DMS53 treated with DMSO at 0.1 percent for 48 hours (cell line): ENCODE measurements around the gene MVD.

Experiments
- DNase-seq: peaks from one replicate; lab custom pipeline; 2025; ENCODE audit not compliant: unreplicated experiment; lab: John Stamatoyannopoulos, UW

Gene MVD, protein sequence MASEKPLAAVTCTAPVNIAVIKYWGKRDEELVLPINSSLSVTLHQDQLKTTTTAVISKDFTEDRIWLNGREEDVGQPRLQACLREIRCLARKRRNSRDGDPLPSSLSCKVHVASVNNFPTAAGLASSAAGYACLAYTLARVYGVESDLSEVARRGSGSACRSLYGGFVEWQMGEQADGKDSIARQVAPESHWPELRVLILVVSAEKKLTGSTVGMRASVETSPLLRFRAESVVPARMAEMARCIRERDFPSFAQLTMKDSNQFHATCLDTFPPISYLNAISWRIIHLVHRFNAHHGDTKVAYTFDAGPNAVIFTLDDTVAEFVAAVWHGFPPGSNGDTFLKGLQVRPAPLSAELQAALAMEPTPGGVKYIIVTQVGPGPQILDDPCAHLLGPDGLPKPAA

DNA sequence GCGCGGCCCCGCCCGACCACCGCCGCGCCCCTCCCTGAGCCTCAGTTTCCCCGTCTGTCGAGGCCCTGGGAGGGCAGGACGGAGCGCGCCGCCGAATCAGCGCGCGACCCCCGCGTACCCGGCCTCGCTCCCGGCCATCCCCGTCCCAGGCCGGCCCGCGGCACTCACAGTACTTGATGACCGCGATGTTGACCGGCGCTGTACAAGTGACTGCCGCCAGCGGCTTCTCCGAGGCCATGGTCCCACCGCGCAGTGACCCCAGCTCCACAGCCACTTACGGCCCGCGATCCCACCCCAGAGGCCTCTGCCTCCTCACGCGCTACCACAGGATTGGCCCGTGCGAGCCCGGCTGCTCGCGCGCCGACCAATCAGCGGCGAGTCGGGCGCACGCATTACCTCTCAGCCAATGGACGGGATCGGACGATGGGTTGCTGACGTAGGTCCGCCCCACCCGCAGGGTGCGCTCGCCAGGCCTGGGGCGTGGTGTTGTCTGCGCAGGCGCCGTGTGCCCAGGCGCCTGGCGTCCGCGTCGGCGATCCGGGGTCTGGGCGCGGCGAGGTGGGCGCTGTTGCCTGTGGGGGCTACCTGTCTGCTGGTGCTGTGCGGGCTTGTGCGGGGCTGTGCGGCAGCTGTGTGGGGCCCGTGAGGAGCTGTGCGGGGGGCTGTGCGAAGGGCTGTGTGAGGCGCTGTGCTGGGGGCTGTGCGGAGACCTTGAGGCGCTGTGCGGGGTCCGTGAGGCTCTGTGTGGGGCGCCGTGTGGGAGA is at the start of gene MVD:
Gene MVD, minus strand, starts transcription at position 249 of the 764 bp plus-strand sequence. Its CDS starts 11 bp downstream, at position 238.
- DNase-seq, result peak; percentile 89

DNA sequence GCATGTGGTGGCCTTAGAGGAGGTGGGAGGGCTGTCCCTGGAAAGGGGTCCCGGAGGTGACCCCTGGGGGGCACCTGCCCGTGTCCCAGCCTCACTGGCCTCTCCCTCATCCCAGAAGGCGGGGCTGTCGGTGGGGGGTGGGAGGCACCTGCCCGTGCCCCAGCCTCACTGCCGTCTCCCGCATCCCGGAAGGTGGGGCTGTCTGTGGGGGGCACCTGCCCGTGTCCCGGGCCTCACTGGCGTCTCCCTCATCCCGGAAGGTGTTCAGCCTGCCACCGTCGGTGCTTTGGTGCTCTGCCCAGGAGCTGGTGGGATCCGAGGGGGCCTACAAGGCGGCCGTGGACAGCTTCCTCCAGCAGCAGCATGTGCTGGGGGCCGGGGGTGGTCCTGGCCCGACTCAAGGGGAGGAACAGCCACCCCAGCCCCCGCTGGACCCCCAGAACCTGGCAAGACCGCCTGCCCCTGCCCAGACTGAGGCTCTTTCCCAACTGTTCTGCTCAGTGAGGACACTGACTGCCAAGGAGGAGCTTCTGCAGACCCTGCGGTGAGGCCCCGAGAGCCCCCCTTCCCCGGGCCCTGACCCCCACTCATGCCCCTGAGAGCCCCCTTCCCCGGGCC is 49.6 kb upstream of the MVD start:
- DNase-seq, result no peak

- DNase-seq, result no peak
Measured at GRCh38 chr16:88711750-88712340, 49.0 kb upstream of the MVD start.

- no peak for DNase-seq
Measured at GRCh38 chr16:88710556-88710955, 47.7 kb upstream of the MVD start.

DNA sequence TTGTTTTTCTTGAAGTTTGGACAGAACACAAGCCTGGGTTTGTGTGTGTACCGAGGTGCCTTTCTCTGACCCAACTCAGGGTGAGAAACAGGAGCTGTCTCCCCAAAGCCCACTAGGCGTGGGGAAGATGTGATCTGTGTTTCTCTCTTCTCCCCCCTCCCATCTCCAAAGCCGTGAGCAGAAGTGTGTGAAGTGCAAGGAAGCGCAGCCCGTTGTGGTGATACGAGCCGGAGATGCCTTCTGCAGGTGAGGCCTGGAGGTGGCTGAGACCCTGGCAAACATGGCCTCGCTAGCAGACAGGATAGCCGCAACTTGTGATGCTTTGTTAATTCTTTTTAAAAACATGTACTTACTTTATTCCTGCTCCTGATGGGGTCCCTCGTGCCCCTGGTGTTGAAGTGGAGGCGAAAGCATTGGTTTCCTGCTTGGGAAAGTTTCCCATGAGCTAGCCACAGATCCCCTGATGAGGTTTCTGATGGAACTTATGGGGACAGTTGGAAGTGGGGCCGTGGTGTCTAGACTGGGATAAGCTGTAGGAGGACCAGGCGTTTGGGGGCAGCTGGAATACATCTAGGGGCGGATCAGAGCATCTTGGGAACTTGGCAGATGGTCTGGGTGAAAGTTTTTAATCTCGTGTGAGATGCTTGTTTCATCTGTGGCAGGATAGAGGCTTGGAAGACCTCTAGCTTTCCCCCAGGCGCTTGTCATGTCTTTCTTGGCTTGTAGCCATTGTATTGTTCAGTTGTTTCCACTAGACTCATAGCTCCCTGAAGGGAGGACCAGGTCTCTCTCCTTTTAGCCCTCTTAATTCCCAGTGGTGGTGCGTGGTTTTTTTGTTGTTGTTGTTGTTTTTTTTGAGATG is 44.3 kb upstream of the MVD start:
- peak; percentile 9 for DNase-seq

GRCh38 chr16:88706229-88706964 is 43.5 kb upstream of the MVD start, which contains the start of the genes CTU2 and RNF166:
Gene CTU2 (plus strand): TSS chr16:88706503. CDS start chr16:88706531, 28 bp downstream.
Gene RNF166 (minus strand): TSS chr16:88706408. CDS start chr16:88706325, 83 bp downstream.
- peak; percentile 35 for DNase-seq

DNA sequence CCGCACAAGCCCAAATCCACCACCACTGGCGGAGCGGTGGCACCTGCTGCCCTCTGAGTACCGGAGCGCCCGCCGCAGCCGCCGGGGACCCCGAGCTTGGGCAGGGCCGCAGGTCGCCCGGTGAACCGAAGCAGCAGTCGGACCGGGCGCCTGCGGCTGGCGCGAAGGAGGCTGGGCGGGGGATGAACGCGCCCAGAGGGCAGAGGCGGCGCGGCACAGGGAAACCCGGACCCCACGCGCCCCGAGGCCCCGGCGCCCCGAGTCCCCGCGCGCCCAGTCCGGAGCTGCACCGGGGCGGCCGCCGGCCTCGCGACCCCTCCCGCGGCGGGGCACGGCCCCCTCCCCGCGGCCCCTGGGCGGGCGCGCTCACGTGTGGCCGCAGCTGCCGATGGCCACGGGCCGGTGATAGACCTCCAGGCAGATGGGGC is 42.9 kb upstream of the MVD start:
- no peak for DNase-seq

DNA sequence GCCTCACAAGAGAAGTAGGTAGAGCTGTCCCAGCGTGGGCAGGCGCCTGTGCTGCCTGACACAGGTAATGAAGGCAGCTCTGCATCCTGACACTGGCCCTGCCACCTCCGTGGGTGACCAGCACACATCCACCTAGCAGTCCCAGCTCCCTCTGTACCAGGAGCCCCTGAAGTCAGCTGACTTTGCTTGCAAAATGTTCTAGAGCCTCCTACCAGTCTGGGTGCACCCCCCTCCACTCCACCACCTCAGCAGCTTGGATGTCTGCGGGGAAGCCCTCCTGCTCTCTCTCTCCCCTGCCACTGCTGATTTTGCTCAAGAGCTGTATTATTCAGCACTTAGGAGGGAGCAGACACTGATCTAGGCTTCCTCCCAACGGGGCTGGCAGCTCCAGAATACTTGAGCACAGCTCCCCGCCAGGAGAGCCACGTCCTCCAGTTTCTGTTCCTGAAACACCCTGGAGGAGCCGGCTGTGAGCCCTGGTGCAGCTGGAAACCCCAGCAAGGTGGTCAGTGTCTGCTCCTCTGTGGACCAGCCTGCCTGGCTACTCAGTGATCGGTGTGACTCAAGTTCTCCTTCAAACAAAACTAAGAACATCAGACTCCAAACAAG is 42.3 kb upstream of the MVD start:
- DNase-seq, result no peak

DNA sequence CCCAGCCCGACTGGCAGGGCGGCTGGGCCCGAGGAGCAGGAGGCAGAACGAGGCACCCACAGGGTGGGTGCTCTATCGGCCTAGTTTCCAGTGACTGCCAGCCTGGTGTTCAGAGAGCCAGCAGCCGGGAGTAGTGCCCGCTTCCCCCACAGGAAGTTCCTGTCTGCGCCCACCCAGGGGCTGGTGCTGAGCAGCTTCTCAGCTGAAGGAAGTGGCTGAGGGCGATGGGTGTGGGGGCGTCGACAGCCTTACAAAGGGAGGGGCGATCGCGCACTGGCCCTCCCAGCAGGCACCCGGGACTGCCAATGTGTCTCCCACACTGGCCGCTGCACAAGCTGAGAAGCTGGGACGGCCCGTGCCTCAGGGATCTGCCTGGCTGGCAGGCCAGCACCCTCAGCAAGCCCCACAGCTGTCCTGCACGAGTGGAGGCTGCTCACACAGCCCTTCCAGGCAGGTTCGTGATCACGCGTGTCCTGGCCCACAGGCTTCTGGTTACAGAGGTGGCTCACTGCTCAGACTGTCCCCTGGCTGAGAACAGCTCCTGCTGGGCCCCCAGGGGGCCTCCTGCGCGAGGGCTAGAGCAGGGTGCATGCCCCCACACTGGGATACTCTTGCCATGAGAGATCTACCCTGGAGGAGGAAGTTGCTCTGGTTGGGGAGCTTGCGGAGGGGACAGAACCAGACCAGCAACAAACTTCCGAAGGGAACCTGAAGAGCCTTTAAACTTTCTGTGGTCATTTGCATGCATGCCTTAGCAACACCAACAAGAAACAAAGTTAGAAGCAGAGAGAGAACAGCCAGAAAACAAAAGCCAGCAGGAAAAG is 40.8 kb upstream of the MVD start:
- no peak for DNase-seq

- DNase-seq, result no peak
Measured at GRCh38 chr16:88702371-88703210, 39.7 kb upstream of the MVD start.

- DNase-seq, result no peak
Measured at GRCh38 chr16:88701581-88702370, 38.9 kb upstream of the MVD start.

- no peak for DNase-seq
Measured at GRCh38 chr16:88700636-88701482, 38.0 kb upstream of the MVD start.

- DNase-seq, result no peak
Measured at GRCh38 chr16:88700322-88700635, 37.4 kb upstream of the MVD start.

DNA sequence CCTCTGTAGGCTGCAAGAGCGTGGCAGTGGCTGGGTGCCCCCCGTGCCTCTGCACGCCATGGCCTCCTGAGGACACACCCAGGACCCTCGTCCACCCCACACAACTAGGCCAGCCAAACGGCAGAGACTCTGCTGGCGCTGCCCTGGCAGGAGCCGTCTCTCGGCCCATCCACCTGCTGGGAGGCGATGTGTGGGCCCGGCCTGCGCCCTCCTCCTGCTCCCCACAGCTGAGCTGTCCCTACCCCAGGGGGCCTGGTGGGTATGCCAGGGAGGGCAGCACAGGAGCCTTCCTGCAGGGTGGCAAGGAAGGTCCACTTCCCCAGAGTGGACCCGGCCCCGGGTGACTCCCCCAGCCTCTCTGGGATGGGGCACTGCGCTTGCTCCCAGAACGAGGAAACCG is 36.3 kb upstream of the MVD start:
- no peak for DNase-seq

DNA sequence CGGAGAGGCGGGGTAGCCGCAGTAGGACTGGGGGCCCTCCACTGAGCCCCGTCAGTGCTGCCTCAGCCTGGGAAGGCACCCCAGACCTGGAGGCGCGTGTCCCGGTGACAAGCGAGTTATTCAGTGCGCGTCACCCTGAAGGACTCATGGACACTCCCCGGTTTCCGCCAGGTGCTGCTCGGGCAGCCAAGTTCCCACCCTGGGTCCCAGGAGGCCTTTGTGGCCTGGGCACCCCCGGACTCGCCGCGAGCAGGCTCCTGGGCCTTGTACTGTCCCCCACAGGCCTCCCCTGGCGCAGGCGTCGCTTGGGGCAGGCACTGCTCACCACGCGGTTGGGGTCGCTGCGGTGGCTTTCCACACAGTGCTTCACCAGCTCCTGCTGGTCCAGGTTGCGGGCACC is 35.8 kb upstream of the MVD start:
- no peak for DNase-seq
